HS-27A (cell line): ENCODE data around the gene SETD3.
A peak's percentile ranks its signal among the peaks of the same experiment; 100 is the strongest.

Experiments
- DNase-seq: peaks from one replicate; pipeline ENCODE4 v3.0.0-alpha.2; 2012; ENCODE audit warnings: low read depth, missing footprints

The SETD3 gene

DNA sequence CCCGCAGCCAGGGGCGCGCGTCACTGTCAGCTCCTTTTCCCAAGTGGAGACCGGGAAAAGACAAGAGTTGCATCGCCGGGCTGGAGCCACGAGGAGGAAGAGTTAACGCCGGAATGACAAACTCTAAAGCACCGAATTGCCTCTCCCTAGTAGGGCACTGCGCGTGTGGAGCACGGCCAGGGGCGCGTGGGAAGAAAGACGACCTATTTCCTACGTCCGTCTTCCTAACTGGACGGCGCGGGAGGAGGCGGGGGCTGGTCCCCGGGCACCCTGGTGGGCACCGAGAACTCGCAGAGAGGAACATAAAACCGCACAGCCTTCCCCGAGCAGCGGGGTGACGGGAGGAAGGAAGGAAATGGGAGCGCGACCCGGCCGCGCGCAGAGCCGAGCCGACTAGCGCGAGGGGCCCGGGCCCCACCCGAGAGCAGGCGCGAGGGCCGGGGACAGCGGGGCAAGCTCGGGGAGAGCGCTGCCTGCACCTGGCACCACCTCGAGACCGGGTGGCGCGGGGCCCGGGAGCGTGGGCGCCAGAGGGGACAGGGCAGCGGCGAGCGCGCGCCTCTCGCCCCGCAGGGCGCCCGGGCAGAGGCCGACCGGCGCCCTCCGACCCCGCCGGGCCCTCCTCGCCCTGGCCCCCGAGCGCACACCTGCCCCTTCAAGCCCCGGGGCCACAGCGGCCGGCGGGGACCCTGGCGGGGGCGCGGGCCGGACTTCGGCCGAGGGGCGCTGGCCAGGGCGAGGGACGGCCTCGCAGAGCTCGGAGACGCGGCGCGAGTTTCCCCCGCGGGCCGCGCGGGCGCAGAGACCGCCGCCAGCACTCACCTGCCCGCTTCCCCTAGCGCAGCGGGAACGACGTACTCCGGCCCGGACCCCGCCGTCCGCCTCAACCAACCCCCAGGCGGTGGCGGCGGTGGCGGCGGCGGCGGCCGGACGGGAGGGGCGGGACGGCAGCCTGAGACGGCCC lies at the start of gene SETD3:
Gene SETD3, minus strand, starts transcription at position 954 of the 964 bp plus-strand sequence. CDS start 15,054 bp downstream, outside the sequence.
- peak; percentile 31 for DNase-seq

DNA sequence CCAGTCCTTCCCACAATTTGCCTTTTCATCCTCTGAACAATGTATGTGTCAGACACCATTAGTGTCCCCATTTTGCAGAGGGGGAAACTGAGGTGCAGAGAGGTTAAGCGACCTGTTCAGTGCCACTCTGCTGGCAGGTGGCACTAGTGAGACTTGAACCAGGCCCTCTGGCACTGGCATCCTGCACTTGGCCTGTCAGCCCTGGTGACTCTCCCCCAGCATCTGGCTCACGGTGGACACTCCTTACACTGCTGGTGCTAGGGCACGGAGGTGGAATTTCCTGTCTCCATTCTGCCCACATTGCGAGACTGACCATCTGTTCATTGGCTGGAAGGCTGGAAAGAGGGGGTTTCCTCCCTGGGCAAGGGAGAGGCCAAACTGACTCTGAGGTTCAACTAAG lies 49.2 kb upstream of the SETD3 start:
- DNase-seq = no peak

DNA sequence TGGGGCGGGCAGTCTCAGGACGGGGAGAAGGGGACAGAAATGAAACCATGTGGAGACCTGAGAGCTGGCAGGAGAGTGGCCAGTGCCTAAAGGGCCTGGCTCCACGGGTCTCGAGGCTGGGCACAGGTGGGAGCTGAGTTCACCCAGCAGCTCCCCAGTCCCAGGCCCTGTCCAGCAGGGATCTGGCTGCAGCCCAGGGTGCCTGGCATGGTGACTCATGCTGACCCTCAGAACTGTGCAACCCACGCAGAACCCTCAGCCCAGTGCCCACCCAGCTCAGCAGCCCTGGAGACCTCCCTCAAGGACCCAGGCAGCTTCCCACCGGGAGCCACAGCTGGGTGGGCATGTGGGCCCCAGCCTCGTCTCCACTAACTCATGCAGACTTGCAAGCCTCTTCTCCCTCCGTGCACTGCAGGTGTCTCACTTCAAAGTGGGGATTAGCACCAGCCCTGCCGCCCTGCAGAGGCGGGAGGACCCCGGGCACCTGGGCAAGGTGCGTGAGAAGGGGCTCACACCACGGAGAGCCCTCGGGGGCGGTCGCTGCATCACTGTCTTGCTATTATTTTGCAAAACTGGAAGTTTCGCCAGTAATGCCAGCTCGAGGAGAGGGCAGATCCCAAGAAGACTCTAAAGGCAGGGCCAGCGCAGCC lies 46.9 kb upstream of the SETD3 start:
- DNase-seq = no peak

DNA sequence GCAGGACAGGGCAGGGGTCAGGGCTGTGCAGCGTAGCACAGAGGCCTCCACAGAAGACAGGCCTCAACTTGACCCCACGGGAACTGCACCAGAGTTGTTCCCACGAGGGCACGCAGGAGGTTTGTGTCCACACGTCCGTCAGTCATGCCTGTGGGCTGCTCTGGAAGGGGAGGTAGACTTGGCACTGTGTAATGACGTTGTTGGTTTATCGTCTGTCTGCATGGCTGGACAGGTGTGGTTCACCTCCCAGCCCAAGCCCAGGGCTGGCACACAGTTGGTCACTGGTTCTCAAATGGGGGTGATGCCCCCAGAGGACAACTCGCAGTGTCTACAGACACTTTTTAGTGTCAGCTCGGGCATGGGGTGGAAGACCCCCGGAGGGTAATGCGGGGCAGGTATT lies 46.4 kb upstream of the SETD3 start:
- no peak for DNase-seq

DNA sequence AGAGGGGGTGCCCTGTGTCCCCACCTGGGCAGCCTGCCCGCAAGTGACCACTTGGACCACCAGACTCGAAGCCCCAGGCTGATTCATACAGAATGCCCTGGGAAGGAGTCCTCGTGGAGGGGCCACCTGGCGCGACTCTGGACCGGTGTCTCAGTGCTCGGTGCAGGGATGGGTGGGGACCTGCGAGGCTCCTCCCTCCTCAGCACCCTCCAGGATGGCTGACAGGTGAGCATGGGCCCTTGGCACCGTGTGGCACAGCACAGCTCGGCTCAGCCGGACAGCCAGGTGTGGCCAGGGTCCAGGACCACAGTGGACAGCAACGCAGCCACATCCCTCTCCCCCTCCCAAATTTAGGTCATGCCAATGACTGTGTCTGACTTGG lies 45.0 kb upstream of the SETD3 start:
- no peak for DNase-seq

DNA sequence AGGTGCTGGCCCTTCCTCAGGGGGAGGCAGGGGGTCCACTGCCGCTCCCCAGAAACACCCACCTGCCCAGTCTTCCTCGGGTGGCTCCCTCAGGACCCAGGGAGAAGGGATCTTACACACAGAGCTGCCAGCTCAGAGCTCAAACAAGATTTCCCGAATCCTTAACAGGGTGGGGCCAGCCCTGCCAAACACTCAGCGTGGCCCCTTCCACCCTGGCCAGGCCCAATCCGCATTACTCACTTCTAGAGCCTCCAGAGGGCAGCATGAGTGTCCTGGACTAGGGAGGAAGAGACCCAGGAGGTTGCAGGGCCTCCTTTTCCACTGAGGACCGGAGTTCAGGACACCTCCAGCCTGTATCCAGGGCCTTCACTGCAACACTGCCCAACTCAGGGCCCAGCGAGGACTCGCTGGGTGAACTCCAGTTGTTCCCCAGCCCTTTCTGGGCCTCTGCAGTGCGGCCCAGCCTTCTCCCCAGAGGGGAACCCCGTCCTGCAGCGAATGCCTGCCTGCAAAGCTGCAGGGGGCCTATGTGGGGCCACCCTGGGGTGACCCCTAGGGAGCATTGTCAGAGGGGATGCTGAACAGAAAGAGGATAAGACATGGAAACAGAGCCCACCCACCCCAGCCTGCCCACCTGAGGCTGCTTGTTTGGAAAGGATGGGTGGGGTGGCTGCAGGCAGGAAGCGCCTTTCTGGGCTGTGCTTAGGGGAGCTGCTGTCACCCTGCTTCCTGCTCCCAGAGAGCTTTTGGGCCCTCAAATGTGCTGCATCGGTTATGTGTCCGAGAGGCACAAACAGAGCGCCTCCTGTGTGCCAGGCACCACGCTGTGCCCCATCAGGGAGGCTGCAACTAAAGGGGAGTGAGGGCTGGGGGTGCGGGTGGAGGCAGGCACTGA lies 44.4 kb upstream of the SETD3 start:
- no peak for DNase-seq

DNA sequence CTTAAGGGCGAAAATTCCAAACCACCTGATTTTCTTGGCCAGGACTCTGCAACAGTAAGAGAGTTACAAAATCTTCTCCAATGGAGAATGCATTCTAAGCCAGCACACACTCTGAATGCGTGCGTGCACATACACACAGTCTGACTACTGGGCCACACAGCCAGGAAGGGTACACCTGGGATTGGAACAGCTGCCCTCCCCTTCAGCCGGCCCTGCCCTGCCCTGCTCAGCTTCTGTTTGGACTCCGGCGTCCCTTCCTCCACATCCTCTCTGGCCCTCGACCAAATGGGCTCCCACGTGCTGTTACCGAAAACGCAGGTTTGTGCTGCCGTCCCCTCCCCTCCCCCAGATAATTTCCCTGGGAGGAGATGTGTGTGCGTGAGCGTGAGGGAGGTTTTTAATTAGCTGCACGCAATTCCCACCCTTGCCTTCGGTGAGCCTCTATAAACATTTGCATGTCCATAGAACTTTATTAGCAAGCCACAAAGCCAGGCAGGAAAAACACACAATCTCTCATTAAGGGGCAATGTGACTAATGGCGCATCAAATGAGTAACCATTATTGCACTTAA lies 43.5 kb upstream of the SETD3 start:
- no peak for DNase-seq

DNA sequence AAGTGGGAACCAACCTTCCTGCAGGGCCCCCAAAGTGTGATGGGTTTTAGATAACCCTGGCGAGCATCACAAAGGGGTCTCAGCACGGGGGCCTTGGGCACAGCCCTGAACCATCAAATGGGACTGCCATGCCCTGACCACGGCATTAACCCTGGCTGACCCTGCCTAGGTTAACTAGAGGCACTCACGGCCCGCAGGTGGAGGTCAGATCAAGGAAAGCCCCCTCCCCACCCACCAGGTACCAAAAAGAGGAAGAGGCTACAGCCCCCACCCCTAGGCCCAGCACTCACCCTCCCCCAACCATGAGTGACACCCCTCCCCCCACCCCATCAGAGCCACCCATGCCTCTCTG lies 43.0 kb upstream of the SETD3 start:
- DNase-seq = no peak

DNA sequence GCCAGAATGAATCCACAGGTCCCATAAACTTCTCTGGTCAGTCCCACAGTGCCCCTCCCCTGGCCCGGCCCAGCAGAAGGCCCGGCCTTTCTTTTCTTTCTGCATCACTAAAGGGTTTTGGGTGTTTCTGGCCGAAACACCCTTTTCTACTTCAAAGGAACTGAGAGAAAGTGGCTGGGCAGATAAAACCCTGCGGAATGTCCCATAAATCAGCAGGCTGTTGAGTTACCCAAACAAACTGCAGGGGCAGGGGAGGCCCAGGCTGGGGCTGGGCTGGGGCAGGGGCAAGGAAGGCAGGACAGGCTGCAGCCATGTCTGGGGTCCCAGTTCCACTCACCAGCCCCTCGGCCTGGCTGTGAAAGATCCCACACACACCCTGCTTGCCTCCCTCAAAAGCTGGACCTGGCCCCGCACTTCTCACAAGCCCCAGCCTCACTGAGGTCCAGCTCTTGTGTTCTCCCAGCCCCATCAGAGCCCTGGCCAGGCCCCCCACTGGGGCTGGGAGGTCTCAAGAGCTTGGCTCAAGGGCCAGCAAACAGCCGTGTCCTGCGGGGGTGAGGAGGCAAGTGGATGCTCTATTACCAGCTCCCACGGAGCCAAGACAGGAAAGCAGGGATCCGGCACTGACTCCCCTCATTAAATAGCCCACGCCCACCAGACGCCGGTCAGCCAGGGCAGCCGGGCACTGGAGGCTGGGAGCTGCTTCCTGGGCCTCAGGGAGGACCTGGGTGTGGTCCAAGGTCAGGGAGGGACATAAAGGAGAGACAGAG lies 42.5 kb upstream of the SETD3 start:
- DNase-seq = no peak

DNA sequence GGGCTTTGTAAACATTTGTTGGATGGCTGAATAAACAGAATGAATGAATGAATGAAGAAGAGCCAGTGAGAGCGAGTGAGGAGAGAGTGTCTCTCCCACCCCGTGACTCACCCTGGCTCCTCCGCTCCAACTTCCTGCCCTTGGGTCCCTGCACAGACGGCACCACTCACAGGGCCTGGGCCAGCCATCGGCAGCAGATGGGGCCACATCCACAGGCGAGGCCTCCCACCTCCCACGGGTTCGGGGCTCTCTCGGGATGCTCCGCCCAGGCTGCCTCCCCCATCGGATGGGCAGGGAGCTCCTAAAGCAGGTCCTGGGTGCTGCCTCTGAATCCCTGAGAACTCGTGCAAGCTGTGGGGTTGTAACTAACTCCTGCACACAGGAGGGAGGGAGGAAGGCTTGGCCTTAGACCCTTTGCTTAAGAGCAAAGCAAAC lies 41.8 kb upstream of the SETD3 start:
- no peak for DNase-seq

DNA sequence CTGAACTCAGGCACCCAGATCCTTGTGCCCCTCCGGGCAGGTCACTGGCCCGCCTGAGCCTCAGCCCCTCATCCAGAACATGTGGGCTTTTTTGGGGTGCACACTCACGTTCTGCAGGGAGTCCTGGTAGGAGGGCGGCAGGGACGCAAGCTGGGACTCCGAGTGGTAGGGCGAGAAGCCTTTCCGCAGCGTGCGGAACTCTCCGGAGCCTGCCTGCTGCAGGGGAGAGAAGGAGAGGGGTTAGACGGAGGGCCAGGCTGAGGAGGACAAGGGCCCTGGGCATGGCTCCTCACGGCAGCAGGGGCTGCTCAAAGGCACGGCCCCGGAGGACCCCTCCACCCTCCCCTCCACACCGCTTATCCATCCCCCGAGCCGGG lies 41.4 kb upstream of the SETD3 start:
- DNase-seq = no peak

DNA sequence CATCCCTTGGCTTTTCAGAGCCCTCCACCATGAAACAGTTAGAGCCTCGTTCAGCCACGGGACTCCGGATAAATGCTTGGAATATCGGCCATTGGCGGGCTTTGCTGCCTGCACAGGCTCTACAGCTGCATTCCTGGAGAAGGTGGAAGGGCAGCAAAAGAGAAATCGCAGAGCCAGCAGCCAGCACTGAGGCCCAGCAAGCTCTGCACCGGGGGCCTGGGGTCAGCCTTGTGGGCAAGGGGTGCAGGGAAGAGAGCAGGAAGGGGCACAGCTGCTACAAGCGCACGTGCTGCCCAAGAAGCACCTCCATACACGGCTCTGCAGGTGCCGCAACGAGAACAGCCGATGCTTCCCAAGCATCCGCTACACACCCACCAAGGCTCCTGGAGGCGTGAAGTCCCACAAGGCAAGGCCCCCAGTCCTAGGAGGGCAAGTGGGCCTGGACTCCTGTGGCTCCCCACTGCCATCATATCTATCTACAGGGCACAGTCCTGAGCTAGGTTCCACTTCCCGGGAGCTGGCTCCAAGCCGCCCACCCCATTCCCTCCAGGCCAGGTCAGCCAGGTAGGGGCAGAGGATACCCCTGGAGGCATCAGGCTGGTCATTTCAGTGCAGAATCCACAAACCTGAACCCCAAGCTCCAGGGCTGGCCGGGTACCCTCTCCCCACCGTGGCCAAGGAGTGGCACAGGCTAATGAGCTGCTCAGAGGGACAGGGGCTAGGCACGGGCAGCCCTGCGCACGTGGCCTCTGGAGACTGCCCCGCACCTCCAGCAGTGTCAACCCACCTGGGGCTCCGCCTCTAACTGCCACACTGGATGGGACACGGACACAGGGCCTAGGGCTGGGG lies 40.7 kb upstream of the SETD3 start:
- DNase-seq = no peak

DNA sequence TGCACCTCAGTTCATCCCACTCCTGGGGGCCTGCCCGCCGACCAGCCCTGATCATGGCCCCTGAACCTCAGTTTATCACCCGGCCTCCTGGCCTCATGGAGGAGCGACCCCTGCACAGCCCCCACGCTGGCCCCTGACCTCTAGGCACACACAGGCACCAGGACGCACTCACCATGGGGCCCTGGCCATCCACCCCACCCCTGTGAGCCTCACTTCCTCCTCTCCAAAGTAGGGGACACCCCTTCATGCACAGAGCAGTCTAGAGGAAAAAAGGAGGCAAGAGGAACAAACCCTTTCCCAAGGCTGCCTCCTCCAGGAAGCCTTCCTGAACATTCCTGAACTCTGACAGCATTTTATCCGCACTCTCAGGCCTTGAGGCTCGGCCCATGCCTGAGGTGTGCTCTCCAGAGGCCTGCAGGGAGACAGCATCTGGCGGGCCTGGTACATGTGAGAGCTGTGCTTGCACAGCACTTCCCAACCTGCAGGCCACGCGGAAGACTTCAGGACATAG lies 40.0 kb upstream of the SETD3 start:
- no peak for DNase-seq

DNA sequence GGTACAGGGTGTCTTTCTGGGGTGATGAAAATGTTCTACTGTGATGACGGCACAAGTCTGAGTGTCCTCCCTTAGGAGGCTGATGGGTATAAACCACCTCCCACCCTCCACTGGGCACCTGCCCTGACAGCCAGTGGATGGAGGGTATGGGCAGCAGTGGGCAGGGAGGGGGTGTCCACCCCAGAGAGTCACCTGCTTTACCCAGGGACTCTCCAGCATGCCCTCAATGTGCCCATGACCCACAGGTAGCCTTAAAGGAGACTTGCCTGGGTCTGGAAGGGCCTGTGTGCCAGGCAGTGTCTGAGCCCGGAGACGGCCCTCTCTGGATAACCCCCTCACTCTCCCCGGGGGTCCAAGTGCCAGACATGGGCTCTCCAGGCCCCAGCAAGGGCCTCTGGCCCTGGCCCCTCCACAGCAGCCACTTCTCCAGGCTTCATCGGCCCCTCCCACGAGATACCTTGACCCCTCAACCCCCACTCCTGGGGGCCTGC lies 39.3 kb upstream of the SETD3 start:
- no peak for DNase-seq

DNA sequence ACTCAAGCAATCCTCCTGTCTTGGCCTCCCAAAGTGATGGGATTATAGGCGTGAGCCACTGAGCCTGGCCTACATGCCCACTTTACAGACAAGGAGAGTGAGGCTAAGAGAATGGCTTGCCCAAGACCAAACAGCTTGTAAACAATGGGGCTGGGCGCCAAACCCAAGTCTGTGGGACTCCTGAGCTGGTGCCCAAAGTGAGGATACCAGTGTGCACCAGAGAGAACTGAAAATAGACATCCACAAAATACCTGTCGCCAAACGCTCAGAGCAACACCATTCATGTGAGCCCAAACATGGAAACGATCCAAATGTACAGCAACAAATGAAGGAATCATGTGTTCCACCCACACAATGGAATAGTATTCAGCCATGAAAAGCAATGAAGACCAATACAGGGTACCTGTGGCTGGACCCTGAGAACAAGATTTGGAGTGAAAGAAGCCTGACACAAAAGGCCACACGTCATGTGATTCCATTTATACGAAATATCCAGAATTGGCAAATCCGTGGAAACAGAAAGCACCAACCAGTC lies 38.8 kb upstream of the SETD3 start:
- DNase-seq = no peak

DNA sequence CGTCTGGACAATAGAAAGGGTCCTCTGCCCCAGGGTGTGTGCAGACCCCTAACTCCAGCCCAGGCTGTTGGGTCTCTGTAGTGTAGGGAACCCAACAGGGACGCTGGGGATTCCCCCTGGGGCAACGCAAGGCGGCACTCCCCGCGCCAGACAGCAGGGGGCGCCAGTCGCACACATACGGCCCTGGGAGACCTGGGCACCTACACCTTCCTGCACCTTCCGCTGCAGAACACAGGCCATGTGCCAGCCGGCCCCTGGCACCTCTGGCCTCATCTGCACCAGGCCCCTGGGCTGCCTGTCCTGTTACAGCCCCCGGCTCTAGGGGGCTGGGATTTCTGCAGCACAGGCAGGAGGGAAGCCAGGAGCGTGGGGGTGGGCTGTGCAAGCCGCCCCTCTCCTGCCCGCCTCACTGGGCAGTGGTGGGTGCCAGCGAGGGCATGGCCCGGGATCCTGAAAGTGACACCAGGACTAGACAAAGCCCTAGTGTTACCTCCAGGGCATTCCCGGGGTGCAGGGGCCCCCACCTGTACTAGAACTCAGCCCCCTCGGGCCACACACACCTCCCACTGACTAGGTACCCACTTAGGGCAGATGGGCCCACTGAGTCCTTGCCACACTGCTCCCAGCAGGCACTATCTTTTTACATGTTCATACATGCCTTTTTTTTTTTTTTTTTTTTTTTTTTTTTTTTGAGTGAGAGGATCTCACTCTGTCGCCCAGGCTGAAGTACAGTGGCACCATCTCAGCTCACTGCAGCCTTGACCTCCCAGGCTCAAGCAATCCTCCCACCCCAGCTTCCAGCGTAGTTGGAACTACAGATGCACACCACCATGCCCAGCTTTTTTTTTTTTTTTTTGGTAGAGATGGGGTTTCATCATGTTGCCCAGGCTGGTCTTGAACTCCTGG lies 38.0 kb upstream of the SETD3 start:
- no peak for DNase-seq

DNA sequence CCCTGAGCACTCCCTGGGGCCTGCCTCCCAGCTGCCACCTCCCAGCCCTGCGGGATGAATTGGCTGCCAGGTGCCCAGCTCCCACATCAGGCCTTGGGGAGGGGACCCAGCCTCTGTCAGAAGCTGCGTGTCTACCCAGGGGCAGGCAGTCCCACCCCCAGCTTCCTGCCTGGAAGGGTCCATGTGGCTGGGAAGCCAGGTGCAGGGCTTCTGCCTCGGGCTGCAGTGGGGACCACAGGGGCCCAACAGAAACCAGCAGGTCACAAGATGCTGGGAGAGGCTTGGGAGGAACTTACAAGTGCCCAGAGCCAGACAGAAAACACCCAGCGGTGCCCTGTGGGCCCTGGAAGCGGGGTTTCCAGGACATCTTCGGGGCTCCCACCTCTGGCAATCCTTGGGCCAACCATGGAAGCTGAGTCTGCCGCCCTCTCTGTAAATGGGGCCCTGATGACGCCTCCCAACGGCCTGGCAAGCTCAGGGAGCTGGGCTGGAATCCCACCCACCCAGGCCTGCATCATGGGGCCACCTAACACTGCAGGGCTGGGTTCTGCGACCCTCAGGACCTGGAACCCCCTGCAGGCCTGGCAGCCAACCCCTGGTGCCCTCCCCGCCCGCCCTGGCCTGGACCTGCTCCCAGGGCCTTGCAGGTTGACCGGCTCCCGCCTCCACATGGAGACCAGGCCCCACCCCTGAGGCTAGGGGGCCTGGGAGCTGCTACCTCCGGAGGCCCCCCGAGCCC lies 37.2 kb upstream of the SETD3 start:
- no peak for DNase-seq
